Tongue (tissue), 2 donors: Measurements from ENCODE around the gene GTF3C4. TPM values are rescaled to one million over a fixed set of nuclear protein-coding genes. Genes with fewer than 3 reads are reported as not detected.
"Not testable (repeated sequence)": the region's sequence is repeated elsewhere in the genome, so short reads cannot be mapped to it uniquely, and the experiment has no call there.

ENCODE experiments used
- DNase-seq: peaks from one replicate; pipeline ENCODE4 v3.0.0-alpha.2; 2015
- total RNA-seq: library from RNA; depleted of rRNA; stranded (reverse); fragments of >200 nt; gene quantifications from one replicate; pipeline ENCODE4 v1.2.3, GENCODE V29; 2014

The GTF3C4 gene
- total RNA-seq, 1 donor from 2014 or later = 17.8 TPM

DNA sequence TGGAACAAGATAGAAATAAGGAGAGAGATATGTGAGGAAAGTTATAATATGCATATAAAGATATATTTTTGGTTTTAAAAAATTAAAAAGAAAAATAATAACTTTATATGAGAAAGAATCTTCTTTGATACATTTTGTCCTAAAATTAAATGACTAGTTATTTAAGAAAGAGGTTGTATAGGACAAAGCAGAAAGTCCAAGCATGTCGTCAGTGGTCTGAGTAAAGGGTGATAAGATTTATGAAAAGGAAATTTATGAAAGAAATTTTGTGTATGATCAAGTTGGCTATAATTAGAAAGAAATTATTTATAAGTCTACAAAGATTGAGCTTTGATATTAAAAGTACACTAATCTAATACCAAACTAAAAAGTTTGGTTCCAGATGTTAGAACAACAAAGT, 32.0 kb downstream of the GTF3C4 start:
- no peak for DNase-seq

DNA sequence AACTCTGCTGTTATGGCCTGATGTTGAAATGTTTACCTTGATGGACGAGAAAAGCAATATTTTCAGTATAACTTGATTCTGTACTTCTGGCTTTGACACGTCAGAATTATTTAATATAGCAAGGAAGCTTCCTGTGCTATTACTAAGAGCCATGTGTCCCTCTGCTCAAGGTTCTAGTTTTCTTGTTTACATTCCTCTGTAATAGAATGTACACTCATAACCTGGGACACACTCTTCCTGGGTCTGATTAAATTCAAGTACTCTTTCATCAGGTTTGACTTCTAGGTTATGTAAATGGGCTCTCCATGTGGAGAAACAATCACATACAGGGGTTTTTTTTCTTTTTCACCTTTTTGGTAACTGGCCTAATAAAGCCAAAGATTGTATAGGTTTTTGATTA, 33.1 kb downstream of the GTF3C4 start:
- DNase-seq = no peak

DNA sequence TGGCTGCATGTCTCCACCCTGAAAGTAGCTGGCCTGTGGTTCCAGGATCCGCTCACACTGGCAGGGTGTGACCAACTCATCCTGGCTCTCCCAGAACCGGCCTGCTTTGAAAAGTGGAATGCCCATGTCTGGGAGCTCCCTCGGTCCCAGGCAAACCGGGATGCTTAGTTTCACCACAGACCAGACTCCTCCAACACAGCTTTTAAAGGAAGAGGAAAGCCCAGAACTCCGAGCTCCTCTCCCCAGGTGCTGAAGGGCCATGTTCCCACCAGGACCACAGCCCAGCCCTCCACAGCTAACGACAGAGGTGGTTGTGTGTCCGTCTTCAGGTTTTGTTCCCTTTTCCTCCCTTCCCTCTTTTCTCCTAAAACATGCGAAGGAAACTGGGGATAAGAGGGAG, 38.0 kb downstream of the GTF3C4 start:
- no peak for DNase-seq

DNA sequence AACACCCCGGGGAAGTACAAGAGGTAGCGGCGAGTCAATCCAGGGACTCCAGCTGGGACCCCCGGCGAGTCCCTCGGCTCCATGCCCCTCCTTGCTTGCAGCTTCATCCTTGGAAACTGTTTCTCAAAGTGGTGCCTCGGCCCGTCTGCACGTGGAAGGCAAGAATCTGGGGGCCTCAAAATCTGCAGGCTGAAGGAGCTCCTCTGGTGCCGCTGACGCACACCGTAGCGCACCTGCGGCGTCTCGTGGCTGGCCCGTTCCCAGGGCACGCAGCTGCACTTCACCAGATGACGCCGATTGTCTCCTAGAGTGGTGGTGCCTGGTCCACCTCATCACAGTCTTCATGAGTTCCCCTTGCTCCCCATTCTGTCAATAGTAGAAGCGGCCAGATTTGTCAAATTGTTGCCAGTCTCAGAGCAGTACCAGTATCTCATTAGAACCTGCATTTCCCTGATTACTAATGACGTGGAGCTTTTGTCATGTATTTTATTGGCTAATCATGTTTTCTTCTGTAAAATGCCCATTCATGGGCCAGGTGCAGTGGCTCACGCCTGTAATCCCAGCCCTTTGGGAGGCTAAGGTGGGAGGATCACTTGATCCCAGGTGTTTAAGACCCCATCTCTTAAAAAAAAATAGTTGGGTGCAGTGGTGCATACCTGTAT, 38.6 kb downstream of the GTF3C4 start:
- DNase-seq = no peak

DNA sequence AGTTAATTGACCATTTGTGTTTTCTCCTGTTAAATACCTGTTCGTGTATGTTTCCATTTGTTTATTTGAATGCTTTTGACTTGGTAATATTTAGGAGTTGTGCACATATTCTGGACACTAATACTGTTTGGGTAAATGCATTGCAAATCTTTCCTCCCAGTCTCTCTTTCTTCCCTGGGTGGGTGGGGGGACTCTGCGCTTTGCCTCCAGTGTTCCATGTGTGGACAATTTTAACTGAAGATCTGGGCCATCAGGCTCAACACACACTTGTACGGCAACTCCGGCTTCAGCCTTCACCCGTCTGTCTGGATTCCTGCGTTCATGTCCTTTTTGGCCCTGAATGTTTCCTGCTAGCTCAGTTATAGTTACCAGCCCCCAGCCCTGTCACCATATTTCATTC, 40.1 kb downstream of the GTF3C4 start:
- no peak for DNase-seq

DNA sequence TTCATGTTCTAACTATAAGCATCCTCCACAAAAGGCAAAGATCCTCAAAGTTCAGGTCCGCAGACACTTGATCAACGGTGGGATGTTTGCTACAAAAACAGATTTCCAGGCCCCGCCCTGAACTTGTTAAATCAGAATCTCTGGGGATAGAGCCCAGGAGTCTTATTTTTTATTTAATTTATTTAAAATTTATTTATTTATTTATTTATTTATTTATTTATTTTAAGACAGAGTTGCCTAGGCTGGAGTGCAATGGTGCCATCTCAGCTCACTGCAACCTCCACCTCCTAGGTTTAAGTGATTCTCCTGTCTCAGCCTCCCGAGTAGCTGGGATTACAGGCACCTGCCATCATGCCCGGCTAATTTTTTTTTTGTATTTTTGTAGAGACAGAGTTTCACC, 40.9 kb downstream of the GTF3C4 start:
- DNase-seq = not testable (repeated sequence)

DNA sequence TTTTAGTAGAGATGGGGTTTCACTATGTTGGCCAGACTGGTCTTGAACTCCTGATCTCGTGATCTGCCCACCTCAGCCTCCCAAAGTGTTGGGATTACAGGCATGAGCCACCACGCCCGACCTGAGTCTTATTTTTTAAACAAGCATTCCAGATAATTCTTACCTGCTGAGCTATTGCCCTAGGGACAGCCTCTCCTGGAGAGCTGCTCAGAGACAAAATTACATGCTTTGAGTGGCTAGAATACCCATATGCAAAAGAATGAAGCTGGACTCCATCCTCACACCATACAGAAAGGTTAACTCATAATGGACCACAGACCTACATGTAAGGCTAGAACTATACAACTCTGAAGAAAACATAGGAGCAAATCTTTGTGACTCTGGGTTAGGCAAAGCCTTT, 41.6 kb downstream of the GTF3C4 start:
- DNase-seq = no peak

DNA sequence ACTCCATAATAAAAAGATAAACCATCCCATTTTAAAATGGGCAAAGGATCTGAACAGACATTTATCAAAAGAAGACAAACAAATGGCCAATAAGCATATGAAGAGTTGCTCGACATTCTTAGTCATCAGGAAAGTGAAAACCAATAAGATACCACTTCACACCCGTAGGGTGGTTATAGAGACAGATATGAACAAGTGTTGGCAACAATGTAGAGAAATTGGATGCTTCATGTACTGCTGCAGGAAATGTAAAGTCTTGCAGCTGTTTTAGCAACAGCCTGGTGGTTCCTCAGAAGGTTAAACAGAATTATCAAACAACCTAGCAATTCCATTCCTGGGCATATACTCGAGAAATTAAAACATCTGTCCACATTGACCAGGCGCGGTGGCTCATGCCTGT, 42.5 kb downstream of the GTF3C4 start:
- no peak for DNase-seq

DNA sequence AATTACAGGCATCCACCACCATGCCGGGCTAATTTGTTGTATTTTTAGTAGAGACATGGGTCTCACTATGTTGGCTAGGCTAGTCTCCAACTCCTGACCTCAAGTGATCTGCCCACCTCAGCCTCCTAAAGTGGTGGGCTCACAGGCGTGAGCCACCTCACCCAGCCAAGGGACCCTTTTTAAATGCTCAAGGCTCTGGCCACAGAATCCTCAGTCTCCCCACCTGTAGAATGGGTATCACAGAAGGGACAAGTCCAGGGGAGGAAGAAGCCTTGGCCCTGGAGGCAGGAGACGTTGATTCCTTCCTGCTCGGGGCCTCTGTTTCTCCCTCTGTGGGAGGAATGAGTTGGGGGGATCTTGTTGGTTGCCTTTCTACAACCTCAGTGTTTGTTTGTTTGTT, 45.7 kb downstream of the GTF3C4 start:
- no peak for DNase-seq

DNA sequence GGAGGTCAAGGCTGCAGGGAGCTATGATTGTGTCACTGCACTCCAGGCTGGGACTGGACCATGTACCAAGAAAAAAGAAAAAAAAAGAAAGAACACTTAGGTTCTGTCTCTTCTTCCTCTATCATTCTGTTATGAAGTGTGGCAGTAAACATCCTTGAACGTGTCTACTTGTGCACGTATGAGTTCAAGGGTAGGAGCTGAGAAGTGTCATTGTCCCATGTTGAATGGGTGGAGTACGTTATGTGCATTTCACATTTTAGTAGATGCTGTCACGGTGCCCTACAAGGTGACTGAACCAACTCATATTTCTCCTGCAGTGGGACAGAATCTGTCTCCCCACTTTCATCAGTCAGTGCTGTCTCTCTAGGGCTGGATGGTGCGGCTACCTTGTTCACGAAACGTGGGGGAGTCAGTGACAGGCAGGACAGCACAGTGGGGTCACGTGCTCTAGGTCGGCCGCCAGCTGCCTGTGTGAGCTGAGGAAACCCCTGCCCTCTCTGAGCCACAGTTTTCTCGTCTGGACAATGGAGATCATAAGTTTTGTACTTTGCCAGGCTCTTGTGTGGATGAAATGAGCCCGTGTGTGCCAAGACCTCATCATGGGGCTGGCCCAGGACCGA, 47.2 kb downstream of the GTF3C4 start:
- no peak for DNase-seq

DNA sequence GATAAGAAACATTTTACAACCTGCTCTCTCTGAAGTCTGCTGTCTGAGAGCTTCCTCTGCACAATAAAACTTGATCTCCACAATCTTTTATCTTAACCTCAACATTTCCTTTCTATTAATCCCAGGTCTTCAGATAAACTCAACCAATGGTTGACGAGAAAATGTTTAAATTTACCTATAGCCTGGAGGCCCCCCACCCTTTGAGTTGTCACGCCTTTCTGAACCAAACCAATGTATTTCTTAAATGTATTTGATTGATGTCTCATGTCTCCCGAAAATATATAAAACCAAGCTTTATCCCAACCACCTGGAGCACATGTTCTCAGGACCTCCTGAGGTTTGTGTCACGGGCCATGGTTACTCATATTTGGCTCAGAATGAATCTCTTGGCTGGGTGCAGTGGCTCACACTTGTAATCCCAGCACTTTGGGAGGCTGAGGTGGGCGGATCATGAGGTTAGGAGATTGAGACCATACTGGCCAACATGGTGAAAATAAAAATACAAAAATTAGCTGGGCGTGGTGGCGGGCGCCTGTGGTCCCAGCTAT, 48.2 kb downstream of the GTF3C4 start:
- DNase-seq = not testable (repeated sequence)

DNA sequence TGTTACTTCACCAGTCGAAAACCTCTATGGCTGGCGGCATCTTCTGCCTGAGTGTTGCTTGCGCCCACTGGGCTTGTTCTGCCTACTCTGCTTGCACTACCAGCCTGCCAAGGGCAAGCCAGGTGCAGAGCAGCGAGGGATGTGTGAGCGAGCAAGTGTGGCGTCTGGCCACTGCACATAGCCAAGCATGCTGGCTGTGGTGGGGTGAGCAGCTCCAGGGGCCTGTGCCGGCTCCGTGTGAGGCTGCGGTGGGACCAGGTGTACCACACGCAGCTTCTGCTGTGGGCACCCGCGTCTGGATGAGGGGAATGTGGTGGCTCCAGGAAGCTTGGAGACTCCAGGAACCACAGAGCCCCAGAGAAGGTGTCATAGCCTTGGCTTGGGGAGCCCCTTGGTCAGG, 51.4 kb downstream of the GTF3C4 start:
- no peak for DNase-seq

DNA sequence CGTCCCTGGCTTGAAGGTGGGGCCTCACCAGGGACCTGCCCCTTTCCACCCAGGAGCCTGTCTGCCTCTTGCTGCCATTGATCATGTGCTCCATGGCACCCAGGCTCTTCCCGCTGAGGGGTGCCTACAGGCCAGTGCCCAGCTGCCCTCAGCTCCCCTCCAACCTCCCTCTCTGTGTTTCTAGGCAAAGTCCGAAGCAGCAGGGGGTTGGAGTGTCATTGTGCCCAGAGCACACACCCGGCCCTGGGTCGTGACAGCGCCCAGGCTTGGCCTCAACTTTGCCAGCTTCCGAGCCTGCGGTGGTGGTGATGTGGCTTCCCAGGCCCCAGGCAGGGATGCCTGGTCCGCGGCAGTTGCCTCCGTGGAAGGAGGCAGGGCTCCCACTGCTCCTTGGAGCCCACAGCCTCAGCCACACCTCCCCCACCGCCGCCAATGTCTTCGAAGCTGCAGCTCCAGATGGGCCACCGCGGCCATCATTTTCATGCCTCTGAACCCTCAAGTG, 52.4 kb downstream of the GTF3C4 start:
- DNase-seq = no peak

DNA sequence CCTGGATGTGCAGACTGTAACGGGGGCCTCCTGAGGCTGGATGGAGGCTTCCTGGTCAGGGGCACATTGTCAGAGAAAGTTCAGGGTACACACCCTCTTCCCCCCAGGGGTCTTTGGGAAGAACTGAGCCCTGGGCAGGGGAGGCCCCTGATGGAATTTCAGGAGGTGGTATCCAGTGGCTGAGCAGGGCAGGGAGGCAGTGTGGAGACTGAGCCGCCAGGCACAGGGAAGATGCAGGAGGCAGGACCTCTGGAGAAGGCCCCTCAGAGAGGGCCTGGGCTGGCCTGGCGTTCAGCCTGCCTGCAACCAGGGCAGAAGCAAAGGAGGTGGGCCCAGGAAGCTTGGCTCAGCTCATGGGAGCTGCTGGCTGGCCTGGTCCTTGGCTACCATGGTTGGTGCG, 53.5 kb downstream of the GTF3C4 start:
- DNase-seq = no peak

DNA sequence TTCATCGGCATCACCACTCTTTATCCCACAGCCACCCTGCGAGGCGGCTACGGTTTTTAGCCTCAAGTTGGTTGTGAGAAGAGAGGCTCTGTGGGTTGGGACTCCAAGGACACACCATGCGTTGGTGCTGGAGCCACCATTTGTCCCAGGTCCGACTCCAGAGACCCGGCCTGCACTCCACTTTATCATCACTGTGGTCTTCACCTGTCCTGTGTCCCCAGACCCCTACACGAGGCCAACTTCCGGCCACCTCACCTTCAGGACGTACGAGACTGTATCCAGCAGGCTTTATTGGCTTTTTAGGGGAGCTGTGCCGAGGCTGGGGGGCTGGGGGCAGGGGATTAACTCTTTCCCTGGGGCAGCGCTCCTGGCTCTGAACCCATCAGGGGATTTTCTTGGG, 55.0 kb downstream of the GTF3C4 start:
- no peak for DNase-seq

DNA sequence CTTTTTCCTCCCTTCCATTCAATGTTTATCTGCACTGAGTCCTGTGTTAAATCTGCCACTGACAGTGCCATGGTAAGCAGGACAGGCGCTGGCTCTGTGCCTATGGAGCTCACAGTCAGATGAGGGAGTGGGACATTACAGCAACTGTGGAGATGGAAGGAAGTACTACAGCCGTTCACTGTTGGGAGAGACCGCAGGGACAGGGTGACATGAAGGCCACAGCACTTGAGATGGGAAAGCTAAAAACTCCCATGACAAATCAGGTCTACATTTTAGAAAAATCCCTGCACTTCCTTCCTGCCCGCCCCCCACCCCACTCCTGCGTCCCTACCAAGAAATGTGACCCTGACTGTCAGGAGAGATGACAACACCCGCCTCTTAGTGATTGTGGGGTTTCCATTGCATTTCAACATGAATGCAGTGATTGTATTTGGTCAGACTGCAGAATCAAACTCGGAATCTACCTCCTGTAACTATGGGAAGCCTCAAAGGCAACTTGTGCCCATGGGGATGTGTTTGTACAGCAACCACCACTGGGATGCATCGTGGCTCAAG, 56.4 kb downstream of the GTF3C4 start:
- no peak for DNase-seq

DNA sequence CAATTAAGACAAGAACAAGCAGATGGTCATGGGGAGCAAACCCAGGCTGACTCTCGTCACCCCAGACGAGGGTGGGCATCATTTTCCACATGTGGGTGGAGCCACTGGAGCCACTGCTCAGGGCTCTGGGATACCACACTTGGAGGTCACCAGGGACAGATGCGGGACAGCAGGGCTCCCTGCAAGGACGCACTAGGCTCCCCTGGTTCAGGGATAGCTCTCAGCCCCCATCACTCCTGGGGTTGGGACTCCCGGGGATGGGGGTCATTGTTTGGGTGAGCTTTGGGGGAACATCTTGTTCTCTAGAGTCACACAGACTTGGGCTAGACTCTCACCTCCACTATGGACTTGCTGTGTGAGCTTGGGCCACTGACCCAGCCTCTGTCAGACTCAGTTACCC, 57.8 kb downstream of the GTF3C4 start:
- no peak for DNase-seq

DNA sequence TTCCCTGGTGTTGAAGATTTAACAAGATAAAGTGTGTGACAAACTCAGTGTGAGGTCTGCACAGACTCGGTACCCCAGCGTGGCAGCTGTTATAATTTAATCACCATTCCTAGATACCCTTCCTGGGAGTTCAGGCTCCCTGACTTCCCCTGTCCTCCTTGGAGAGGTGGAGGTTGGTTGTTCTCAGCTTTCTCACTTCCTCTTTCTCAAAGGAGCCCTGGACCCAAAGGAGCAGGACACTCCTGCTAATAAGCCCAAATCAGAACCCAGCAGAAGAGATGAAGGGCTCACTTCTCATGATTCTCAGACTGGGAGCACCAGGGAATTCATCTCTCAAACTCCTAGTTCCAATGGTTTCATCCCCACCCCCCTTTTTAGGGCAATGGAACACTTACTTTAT, 58.2 kb downstream of the GTF3C4 start:
- no peak for DNase-seq

DNA sequence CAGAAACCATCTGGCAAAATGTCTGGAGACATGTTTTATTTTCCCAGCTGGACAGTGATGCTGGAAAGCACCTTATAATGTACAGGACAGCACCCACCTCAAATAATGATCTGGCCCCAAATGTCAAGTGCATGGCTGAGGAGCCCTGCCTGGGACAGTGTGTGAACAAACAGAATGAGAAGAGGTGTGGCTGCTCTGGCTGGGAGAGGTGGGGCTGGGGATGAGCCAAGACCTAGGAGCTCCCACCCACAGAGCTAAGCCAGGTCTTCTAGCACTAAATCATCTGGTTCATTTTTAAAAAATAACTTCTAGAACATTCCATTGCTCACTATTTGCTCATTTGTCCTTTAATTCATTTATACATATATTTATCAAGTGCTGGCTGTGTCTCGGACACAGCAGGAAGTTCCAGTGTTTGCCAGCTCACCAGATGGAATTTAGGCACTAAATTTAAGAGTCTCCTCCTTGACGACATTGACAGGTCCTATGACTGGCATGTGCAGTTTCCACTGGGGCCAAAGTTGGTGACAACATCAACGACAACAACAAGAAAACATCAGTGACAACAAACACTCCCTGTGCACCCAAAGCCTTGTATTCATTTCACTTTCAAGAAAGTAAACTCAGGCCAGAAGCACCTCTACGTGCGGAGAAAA, 59.1 kb downstream of the GTF3C4 start:
- no peak for DNase-seq

DNA sequence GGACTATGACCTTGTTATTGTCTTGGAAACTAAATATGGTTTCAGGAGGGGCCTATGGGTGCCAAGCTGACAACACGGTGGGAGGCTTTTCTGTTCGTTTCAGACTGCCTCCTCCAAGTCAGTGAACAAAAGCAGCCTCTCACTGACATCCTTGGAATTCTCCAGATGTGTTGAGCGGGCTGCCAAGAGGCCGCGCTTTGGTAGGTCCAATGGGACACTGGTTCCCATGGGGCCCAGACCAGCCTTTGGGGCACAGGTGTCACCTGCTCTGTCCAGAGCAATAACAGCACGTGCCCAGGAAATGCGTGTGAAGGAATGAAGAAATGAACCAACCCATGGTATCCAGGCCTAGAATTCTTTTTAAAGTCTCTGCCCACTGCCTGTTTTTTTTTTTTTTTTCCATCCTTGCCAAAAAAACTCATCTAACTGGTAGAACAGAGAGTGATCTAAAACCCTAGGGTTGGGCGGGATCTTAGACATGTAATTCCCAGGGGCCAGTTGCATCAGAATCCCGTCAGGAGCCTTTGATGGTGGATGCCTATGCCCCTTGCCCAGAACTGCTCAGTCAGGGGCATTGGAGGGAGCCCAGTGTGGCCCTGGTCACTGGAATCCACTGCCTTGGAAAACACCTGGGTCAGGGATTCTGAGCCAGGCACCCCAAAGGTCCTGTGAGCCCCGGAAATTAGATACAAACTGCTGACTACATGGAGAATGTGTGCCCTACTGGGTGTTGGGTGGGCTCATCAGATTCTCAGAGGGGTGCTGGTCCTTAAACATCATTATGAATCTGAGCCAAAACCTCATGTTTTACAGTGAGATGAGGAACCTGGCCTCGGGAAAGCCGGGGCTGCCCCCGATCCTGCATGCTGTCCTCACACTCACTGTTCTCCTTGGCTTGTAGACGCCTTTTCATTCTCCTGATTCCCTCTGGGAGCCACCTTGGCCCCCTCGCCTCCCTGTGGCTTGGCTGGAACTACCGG, 60.1 kb downstream of the GTF3C4 start:
- DNase-seq = no peak

DNA sequence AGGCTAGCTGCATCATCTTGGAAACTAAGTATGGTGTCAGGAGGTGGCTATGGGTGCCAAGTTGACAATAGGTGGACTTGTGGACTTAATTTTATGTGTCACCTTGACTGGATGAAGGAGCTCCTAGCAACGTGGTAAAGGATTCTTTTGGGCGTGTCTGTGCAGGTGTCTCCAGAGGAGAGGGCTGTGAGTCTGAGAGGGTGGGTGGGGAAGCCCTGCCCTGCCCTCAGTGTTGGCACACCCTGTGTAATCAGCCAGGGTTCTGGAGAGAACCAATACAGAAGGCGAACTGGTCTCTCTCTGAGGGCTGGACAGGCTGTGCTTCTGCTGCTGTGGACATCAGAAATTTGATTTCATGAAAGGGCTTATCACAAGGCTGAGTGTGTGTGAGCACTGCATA, 61.0 kb downstream of the GTF3C4 start:
- DNase-seq = no peak
